HCT116 (cell line): ENCODE measurements around the gene ZEB2.

Source experiments
- CEBPB ChIP-seq: IDR thresholded peaks from 2 replicates; pipeline ENCODE4 v1.6.1; 2012; ENCODE audit warnings: low read depth
- CTCF ChIP-seq, 3 experiments: fragments of 200-600 bp in 1 of 3; sonication (generic) in 1 of 3; IDR thresholded peaks in 2 of 3; conservative IDR thresholded peaks in 1 of 3; 2 replicates each; pipeline ENCODE4 v1.5.1; 2012 to 2017; ENCODE audit warnings: low read depth in 2 of 3, low read length in 2 of 3, antibody characterized with exemption in 1 of 3, borderline replicate concordance in 1 of 3, control low read depth in 1 of 3, mild to moderate bottlenecking in 1 of 3, mixed read lengths in 1 of 3, mixed run types in 1 of 3, moderate library complexity in 1 of 3; ENCODE audit not compliant: insufficient read depth in 1 of 3
- EGR1 ChIP-seq: IDR thresholded peaks from 2 replicates; pipeline ENCODE4 v1.6.1; 2012; ENCODE audit warnings: low read depth
- EZH2 ChIP-seq: fragments of 200-600 bp; sonication (generic); IDR thresholded peaks from 2 replicates; pipeline ENCODE4 v1.6.1; 2017; ENCODE audit warnings: antibody characterized with exemption, mixed run types
- MAX ChIP-seq: IDR thresholded peaks from 2 replicates; pipeline ENCODE4 v1.6.1; 2012
- POLR2A ChIP-seq: IDR thresholded peaks from 2 replicates; pipeline ENCODE4 v1.7.0; 2011; ENCODE audit warnings: borderline replicate concordance; ENCODE audit not compliant: insufficient read depth, insufficient read length; ENCODE audit errors: extremely low read depth
- POLR2AphosphoS5 ChIP-seq: IDR thresholded peaks from 2 replicates; pipeline ENCODE4 v1.6.1; 2011; ENCODE audit warnings: mild to moderate bottlenecking, low read depth, low read length, moderate library complexity
- RAD21 ChIP-seq: IDR thresholded peaks from 2 replicates; pipeline ENCODE4 v1.6.1; 2012; ENCODE audit warnings: low read depth, mild to moderate bottlenecking
- SP1 ChIP-seq: IDR thresholded peaks from 2 replicates; pipeline ENCODE4 v1.6.1; 2012; ENCODE audit warnings: low read depth
- SRF ChIP-seq: IDR thresholded peaks from 2 replicates; pipeline ENCODE4 v1.6.1; 2012; ENCODE audit warnings: low read depth
- TCF7L2 ChIP-seq: IDR thresholded peaks from 2 replicates; pipeline ENCODE4 v1.7.0; 2011; ENCODE audit warnings: borderline replicate concordance, inconsistent platforms; ENCODE audit not compliant: insufficient read depth, insufficient read length; ENCODE audit errors: extremely low read depth
- YY1 ChIP-seq: IDR thresholded peaks from 2 replicates; pipeline ENCODE4 v1.6.1; 2011; ENCODE audit warnings: low read length, low read depth, moderate library complexity, mild to moderate bottlenecking; ENCODE audit not compliant: insufficient replicate concordance; ENCODE audit errors: extremely low read depth
- ZBTB33 ChIP-seq: IDR thresholded peaks from 2 replicates; pipeline ENCODE4 v1.6.1; 2011; ENCODE audit warnings: mild to moderate bottlenecking, low read length, moderate library complexity; ENCODE audit not compliant: insufficient replicate concordance; ENCODE audit errors: extremely low read depth
- ZNF274 ChIP-seq: fragments of 200-500 bp; sonication (Bioruptor generic); IDR thresholded peaks from 2 replicates; pipeline ENCODE4 v1.6.1; 2014; ENCODE audit warnings: mild to moderate bottlenecking, low read depth, low read length, inconsistent platforms

- TF ChIP-seq RAD21 (no peak), SRF (no peak), ZBTB33 (no peak), CTCF (IDR thresholded peaks at IDR 0.05 in 2 of 3, conservative IDR thresholded peaks at IDR 0.05 in 1 of 3; ENCODE audit: borderline replicate concordance in 1 of 3, insufficient read depth in 1 of 3, low read depth in 2 of 3, low read length in 2 of 3) (no peak), MAX (no peak), POLR2AphosphoS5 (no peak), TCF7L2 (no peak), EGR1 (no peak), ZNF274 (no peak), YY1 (no peak), EZH2 (no peak), POLR2A (no peak), SP1 (no peak), CEBPB (no peak)
These were observed 31.0 kb upstream of the ZEB2 start for GRCh38 chr2:144550911-144551310.
